ENCODE measurements around the gene STRBP. TPM values are rescaled to one million over a fixed set of nuclear protein-coding genes. Genes with fewer than 3 reads are reported as not detected.

STRBP gene
- total and polyA plus RNA-seq, 9 of the 15 experiments (the other 6 are each of a cell fraction or from before 2014, with no cell fraction given), result 27.7 to 84.0 (median 70.2) TPM

GRCh38 chr9:123129423-123129822 lies 139.0 kb downstream of the STRBP start:
- Histone ChIP-seq H3K9me3 (replicated peaks; ENCODE audit: control insufficient read depth, insufficient read depth, low read depth, low read length) (no peaks in the 10 kb centered on the region), H3K79me2 (ENCODE audit: control insufficient read depth, insufficient read depth, low read length) (no peaks in the 10 kb centered on the region), H2AFZ (ENCODE audit: low read depth, low read length) (no peak overlapping the region), H4K20me1 (replicated peaks; ENCODE audit: control insufficient read depth, insufficient read depth, low read length) (no peaks in the 10 kb centered on the region), H3K4me2 (ENCODE audit: insufficient read depth, low read length) (no peak overlapping the region), H3K9me1 (ENCODE audit: control insufficient read depth, insufficient read depth, low read length) (no peaks in the 10 kb centered on the region), H3K27me3 (ENCODE audit: control insufficient read depth in 2 of 2, insufficient read depth in 2 of 2, low read length in 2 of 2) (no peaks in the 10 kb centered on the region), H3K36me3 (ENCODE audit: control insufficient read depth, insufficient read depth, low read length) (peaks cover 78% of the 10 kb centered on the region), H3K4me3 (no peak overlapping the region), H3K4me1 (replicated peaks in 1 of 2; ENCODE audit: control insufficient read depth in 2 of 2, insufficient read depth in 2 of 2, low read length in 2 of 2) (no peaks in the 10 kb centered on the region), H3K9ac (ENCODE audit: insufficient read depth in 1 of 2, low read depth in 2 of 2, low read length in 2 of 2) (no peak overlapping the region), H3K27ac (ENCODE audit: extremely low read depth, low read depth, low read length) (no peak overlapping the region)
- WGBS (ENCODE audit: insufficient coverage, low coverage, missing lambda C conversion rate), result 94% methylated on average over 1 of the region's 1 CpG
- ChIA-PET CTCF (ENCODE audit: low intra/inter-chr PET ratio) (no interaction called here), POLR2A (no interaction called here)
- FAIRE-seq, result no peak
- intact Hi-C loops (cut with micrococcal nuclease) (no loop called here), in situ Hi-C loops (cut with MboI) (no loop called here)
- BruUV-seq (replicated peaks), result no TSS peak
- no peak for DNase-seq (ENCODE audit: extremely low read depth in 1 of 4, low spot score in 3 of 4)
- no peak for ATAC-seq
- TF ChIP-seq FOXJ3 (CRISPR knock-in tag; IDR thresholded peaks at IDR 0.05) (no peak), CREBBP (IDR thresholded peaks at IDR 0.05; ENCODE audit: low read depth, low read length) (no peak), ZBTB34 (CRISPR knock-in tag; IDR thresholded peaks at IDR 0.05) (no peak), POLR3G (IDR thresholded peaks at IDR 0.05; ENCODE audit: extremely low read depth, insufficient read length, insufficient replicate concordance) (no peak), HMG20B (CRISPR knock-in tag; IDR thresholded peaks at IDR 0.05) (no peak), USF1 (CRISPR knock-in tag; IDR thresholded peaks at IDR 0.05) (no peak), TOE1 (IDR thresholded peaks at IDR 0.05; ENCODE audit: borderline replicate concordance) (no peak), TOE1 (CRISPR knock-in tag; IDR thresholded peaks at IDR 0.05; ENCODE audit: borderline replicate concordance, low read depth) (no peak), KDM4B (IDR thresholded peaks at IDR 0.05; ENCODE audit: borderline replicate concordance in 2 of 2, low read depth in 1 of 2) (no peak), GABPB1 (CRISPR knock-in tag; IDR thresholded peaks at IDR 0.05) (no peak)
- TF ChIP-seq, protein P1, sequence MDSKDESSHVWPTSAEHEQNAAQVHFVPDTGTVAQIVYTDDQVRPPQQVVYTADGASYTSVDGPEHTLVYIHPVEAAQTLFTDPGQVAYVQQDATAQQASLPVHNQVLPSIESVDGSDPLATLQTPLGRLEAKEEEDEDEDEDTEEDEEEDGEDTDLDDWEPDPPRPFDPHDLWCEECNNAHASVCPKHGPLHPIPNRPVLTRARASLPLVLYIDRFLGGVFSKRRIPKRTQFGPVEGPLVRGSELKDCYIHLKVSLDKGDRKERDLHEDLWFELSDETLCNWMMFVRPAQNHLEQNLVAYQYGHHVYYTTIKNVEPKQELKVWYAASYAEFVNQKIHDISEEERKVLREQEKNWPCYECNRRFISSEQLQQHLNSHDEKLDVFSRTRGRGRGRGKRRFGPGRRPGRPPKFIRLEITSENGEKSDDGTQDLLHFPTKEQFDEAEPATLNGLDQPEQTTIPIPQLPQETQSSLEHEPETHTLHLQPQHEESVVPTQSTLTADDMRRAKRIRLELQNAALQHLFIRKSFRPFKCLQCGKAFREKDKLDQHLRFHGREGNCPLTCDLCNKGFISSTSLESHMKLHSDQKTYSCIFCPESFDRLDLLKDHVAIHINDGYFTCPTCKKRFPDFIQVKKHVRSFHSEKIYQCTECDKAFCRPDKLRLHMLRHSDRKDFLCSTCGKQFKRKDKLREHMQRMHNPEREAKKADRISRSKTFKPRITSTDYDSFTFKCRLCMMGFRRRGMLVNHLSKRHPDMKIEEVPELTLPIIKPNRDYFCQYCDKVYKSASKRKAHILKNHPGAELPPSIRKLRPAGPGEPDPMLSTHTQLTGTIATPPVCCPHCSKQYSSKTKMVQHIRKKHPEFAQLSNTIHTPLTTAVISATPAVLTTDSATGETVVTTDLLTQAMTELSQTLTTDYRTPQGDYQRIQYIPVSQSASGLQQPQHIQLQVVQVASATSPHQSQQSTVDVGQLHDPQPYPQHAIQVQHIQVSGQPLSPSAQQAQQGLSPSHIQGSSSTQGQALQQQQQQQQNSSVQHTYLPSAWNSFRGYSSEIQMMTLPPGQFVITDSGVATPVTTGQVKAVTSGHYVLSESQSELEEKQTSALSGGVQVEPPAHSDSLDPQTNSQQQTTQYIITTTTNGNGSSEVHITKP (IDR thresholded peaks at IDR 0.05; ENCODE audit: partially characterized antibody), result no peak
- TF ChIP-seq, protein P2, sequence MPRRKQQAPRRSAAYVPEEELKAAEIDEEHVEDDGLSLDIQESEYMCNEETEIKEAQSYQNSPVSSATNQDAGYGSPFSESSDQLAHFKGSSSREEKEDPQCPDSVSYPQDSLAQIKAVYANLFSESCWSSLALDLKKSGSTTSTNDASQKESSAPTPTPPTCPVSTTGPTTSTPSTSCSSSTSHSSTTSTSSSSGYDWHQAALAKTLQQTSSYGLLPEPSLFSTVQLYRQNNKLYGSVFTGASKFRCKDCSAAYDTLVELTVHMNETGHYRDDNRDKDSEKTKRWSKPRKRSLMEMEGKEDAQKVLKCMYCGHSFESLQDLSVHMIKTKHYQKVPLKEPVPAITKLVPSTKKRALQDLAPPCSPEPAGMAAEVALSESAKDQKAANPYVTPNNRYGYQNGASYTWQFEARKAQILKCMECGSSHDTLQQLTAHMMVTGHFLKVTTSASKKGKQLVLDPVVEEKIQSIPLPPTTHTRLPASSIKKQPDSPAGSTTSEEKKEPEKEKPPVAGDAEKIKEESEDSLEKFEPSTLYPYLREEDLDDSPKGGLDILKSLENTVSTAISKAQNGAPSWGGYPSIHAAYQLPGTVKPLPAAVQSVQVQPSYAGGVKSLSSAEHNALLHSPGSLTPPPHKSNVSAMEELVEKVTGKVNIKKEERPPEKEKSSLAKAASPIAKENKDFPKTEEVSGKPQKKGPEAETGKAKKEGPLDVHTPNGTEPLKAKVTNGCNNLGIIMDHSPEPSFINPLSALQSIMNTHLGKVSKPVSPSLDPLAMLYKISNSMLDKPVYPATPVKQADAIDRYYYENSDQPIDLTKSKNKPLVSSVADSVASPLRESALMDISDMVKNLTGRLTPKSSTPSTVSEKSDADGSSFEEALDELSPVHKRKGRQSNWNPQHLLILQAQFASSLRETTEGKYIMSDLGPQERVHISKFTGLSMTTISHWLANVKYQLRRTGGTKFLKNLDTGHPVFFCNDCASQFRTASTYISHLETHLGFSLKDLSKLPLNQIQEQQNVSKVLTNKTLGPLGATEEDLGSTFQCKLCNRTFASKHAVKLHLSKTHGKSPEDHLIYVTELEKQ (CRISPR knock-in tag; IDR thresholded peaks at IDR 0.05), result no peak

Data from K562 (cell line).